ENCODE data around the gene CHAD.

The CHAD gene

GRCh38 chr17:50453901-50454300 lies 14.8 kb downstream of the CHAD start:
- H3K27me3 ChIP-seq (ENCODE audit: control insufficient read depth, low read length) = no peaks in the 10 kb centered on the region
- no peak overlapping the region for H3K4me2 ChIP-seq (ENCODE audit: low read length)
- no peak overlapping the region for H3K27ac ChIP-seq (ENCODE audit: low read depth, low read length)
- H3K4me3 ChIP-seq (ENCODE audit: low read length) = no peak overlapping the region
- H3K4me1 ChIP-seq (ENCODE audit: control insufficient read depth, low read length) = peaks cover 16% of the 10 kb centered on the region
- H3K36me3 ChIP-seq (ENCODE audit: control insufficient read depth, low read length) = no peaks in the 10 kb centered on the region
- no peaks in the 10 kb centered on the region for H3K9me2 ChIP-seq (replicated peaks; ENCODE audit: control insufficient read depth, low read length)
- no peaks in the 10 kb centered on the region for H3F3A ChIP-seq (ENCODE audit: control insufficient read depth, insufficient read depth)
- TF ChIP-seq EZH2phosphoT487 (IDR thresholded peaks at IDR 0.05; ENCODE audit: borderline replicate concordance, low read length) (no peak), CTCF (IDR thresholded peaks at IDR 0.05; ENCODE audit: low read depth, low read length, poor library complexity, severe bottlenecking) (no peak)
- no peaks in the 10 kb centered on the region for H3K79me2 ChIP-seq (ENCODE audit: control insufficient read depth, low read length)
- H4K20me1 ChIP-seq (ENCODE audit: control insufficient read depth, insufficient read depth, low read depth, low read length) = no peaks in the 10 kb centered on the region
- H3K9me3 ChIP-seq (ENCODE audit: control insufficient read depth, insufficient read depth, low read length) = no peaks in the 10 kb centered on the region

DNA sequence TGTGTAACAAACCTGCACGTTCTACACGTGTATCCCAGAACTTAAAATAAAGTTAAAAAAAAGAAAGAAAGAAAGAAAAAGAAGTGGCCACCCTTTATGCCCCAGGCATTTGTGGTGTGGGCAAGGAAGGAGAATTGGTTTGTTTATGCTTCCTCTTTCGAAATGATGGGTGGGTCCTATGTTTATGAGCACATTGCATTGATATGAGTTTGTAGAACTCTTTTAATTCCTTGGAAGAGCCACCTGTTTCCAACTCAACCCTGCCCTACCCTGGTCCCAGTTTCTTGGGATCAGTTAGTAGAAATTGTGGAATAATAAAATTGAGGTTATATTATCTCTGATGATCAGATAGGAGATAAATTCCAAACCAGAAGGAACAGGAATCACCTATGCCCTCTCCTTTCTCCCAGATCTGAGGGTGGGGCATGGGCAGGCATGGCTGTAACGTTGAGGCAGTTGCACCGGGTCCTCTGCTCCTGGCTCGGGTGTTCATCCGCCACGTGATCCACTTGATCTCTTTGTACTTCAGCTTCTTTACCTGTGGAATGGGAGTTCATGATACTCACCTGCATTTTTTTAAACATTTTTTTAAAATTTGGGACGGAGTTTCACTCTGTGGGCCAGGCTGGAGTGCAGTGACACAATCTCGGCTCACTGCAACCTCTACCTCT lies 15.9 kb downstream of the CHAD start:
- no peaks in the 10 kb centered on the region for H3K79me2 ChIP-seq (ENCODE audit: control insufficient read depth, low read length)
- H3K4me2 ChIP-seq (ENCODE audit: low read length) = no peak overlapping the region
- no peak overlapping the region for H3K27ac ChIP-seq (ENCODE audit: low read depth, low read length)
- no peak for TF ChIP-seq EZH2phosphoT487 (IDR thresholded peaks at IDR 0.05; ENCODE audit: borderline replicate concordance, low read length)
- TF ChIP-seq CTCF (IDR thresholded peaks at IDR 0.05; ENCODE audit: low read depth, low read length, poor library complexity, severe bottlenecking) = no peak
- H3K36me3 ChIP-seq (ENCODE audit: control insufficient read depth, low read length) = no peaks in the 10 kb centered on the region
- H3K9me3 ChIP-seq (ENCODE audit: control insufficient read depth, insufficient read depth, low read length) = no peaks in the 10 kb centered on the region
- no peaks in the 10 kb centered on the region for H3F3A ChIP-seq (ENCODE audit: control insufficient read depth, insufficient read depth)
- H4K20me1 ChIP-seq (ENCODE audit: control insufficient read depth, insufficient read depth, low read depth, low read length) = no peaks in the 10 kb centered on the region
- no peaks in the 10 kb centered on the region for H3K27me3 ChIP-seq (ENCODE audit: control insufficient read depth, low read length)
- no peak overlapping the region for H3K4me3 ChIP-seq (ENCODE audit: low read length)
- peaks cover 16% of the 10 kb centered on the region for H3K4me1 ChIP-seq (ENCODE audit: control insufficient read depth, low read length)
- H3K9me2 ChIP-seq (replicated peaks; ENCODE audit: control insufficient read depth, low read length) = no peaks in the 10 kb centered on the region

GRCh38 chr17:50451943-50452629 lies 16.6 kb downstream of the CHAD start:
- Histone ChIP-seq H3K79me2 (ENCODE audit: control insufficient read depth, low read length) (no peaks in the 10 kb centered on the region), H3K9me3 (ENCODE audit: control insufficient read depth, insufficient read depth, low read length) (no peaks in the 10 kb centered on the region), H3K27me3 (ENCODE audit: control insufficient read depth, low read length) (no peaks in the 10 kb centered on the region), H4K20me1 (ENCODE audit: control insufficient read depth, insufficient read depth, low read depth, low read length) (no peaks in the 10 kb centered on the region), H3F3A (ENCODE audit: control insufficient read depth, insufficient read depth) (no peaks in the 10 kb centered on the region), H3K27ac (ENCODE audit: low read depth, low read length) (no peak overlapping the region), H3K9me2 (replicated peaks; ENCODE audit: control insufficient read depth, low read length) (no peaks in the 10 kb centered on the region), H3K4me3 (ENCODE audit: low read length) (no peak overlapping the region), H3K4me1 (ENCODE audit: control insufficient read depth, low read length) (peaks cover 16% of the 10 kb centered on the region), H3K4me2 (ENCODE audit: low read length) (no peak overlapping the region), H3K36me3 (ENCODE audit: control insufficient read depth, low read length) (no peaks in the 10 kb centered on the region)
- no peak for TF ChIP-seq CTCF (IDR thresholded peaks at IDR 0.05; ENCODE audit: low read depth, low read length, poor library complexity, severe bottlenecking)
- TF ChIP-seq EZH2phosphoT487 (IDR thresholded peaks at IDR 0.05; ENCODE audit: borderline replicate concordance, low read length) = no peak

Measured in DOHH2 (cell line).